RWPE2 (cell line): ENCODE measurements around the gene KNDC1.

ENCODE experiments used
- ATAC-seq: fragments of 200-7000 bp; cut with Tn5 transposase; 3 replicates; pipeline ENCODE4 v1.9.1; 2021; ENCODE audit warnings: low read depth
- DNase-seq: peaks from one replicate; pipeline ENCODE4 v3.0.0-alpha.2; 2020; ENCODE audit warnings: low spot score
- H3K27ac ChIP-seq: fragments of 450-650 bp; 2 replicates; pipeline ENCODE4 v1.5.1; 2017; ENCODE audit warnings: mild to moderate bottlenecking; ENCODE audit not compliant: poor library complexity, severe bottlenecking
- H3K27me3 ChIP-seq: fragments of 250-450 bp; sonication (Bioruptor Pico); 2 replicates; pipeline ENCODE4 v1.5.1; 2021; ENCODE audit warnings: mild to moderate bottlenecking, moderate library complexity; ENCODE audit not compliant: insufficient read depth, poor library complexity, severe bottlenecking
- H3K36me3 ChIP-seq: fragments of 250-450 bp; sonication (Bioruptor Pico); 2 replicates; pipeline ENCODE4 v1.5.1; 2020; ENCODE audit warnings: low read depth, mild to moderate bottlenecking, moderate library complexity
- H3K4me1 ChIP-seq: fragments of 250-450 bp; sonication (Bioruptor Pico); 2 replicates; pipeline ENCODE4 v1.5.1; 2021; ENCODE audit warnings: mild to moderate bottlenecking, moderate library complexity; ENCODE audit not compliant: insufficient read depth, poor library complexity, severe bottlenecking
- H3K4me3 ChIP-seq: fragments of 250-450 bp; sonication (Bioruptor Pico); 2 replicates; pipeline ENCODE4 v1.5.1; 2021; ENCODE audit warnings: mild to moderate bottlenecking, moderate library complexity; ENCODE audit not compliant: severe bottlenecking
- H3K9me3 ChIP-seq: fragments of 250-450 bp; sonication (Bioruptor Pico); 2 replicates; pipeline ENCODE4 v1.5.1; 2021; ENCODE audit warnings: mild to moderate bottlenecking, moderate library complexity; ENCODE audit not compliant: severe bottlenecking
- TF ChIP-seq, protein P1 (sequence below): fragments of 450-650 bp; IDR thresholded peaks from one replicate; pipeline ENCODE4 v1.5.1; 2017; ENCODE audit warnings: mild to moderate bottlenecking, moderate library complexity; ENCODE audit not compliant: poor library complexity, severe bottlenecking

Gene KNDC1

DNA sequence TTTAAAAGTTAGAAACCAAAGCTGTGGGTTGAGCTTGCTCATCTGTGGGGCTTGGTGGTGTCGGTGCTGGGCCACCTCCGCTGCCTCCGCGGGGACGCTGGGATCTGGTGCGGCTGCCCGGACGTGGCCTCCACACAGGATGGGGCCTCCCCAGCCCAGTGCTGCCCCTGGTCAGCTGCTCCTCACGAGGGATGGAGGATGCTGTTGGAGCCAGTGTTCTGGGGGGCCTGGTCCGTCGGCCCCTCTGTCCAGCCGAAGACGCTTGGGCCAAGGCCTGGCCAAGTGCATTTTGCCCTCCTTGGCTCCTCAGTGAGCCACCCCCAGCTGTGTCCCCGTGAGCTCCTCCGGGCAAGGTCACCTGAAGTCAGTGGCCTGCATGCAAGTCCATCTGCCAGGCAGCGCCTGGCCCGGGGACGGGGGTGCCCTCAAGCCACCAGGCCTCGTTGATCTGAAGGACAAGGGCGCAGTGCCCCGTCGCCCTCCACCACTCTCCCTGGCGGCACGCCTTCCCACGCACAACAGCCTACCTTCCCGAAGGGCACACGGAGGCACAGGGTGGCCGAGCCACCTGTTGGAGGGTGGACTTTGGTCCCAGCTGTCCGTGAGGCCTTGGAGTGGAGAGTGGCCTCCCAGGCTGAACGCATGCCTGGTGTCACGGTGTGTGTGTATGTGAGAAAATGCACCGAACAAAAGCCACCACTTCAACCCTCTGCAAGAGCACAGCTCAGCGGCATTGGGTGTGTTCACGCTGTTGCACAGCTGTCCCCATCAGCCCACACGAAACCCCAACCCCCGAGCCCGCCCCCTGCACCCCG is 27.3 kb downstream of the KNDC1 start:
- TF ChIP-seq, protein P1, sequence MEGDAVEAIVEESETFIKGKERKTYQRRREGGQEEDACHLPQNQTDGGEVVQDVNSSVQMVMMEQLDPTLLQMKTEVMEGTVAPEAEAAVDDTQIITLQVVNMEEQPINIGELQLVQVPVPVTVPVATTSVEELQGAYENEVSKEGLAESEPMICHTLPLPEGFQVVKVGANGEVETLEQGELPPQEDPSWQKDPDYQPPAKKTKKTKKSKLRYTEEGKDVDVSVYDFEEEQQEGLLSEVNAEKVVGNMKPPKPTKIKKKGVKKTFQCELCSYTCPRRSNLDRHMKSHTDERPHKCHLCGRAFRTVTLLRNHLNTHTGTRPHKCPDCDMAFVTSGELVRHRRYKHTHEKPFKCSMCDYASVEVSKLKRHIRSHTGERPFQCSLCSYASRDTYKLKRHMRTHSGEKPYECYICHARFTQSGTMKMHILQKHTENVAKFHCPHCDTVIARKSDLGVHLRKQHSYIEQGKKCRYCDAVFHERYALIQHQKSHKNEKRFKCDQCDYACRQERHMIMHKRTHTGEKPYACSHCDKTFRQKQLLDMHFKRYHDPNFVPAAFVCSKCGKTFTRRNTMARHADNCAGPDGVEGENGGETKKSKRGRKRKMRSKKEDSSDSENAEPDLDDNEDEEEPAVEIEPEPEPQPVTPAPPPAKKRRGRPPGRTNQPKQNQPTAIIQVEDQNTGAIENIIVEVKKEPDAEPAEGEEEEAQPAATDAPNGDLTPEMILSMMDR, result no peak
- H3K9me3 ChIP-seq, result no peaks in the 10 kb centered on the region
- no peak overlapping the region for H3K4me3 ChIP-seq
- no peak for ATAC-seq
- peaks cover 3% of the 10 kb centered on the region for H3K27me3 ChIP-seq
- no peak for DNase-seq
- no peaks in the 10 kb centered on the region for H3K4me1 ChIP-seq
- no peak overlapping the region for H3K27ac ChIP-seq
- no peaks in the 10 kb centered on the region for H3K36me3 ChIP-seq

DNA sequence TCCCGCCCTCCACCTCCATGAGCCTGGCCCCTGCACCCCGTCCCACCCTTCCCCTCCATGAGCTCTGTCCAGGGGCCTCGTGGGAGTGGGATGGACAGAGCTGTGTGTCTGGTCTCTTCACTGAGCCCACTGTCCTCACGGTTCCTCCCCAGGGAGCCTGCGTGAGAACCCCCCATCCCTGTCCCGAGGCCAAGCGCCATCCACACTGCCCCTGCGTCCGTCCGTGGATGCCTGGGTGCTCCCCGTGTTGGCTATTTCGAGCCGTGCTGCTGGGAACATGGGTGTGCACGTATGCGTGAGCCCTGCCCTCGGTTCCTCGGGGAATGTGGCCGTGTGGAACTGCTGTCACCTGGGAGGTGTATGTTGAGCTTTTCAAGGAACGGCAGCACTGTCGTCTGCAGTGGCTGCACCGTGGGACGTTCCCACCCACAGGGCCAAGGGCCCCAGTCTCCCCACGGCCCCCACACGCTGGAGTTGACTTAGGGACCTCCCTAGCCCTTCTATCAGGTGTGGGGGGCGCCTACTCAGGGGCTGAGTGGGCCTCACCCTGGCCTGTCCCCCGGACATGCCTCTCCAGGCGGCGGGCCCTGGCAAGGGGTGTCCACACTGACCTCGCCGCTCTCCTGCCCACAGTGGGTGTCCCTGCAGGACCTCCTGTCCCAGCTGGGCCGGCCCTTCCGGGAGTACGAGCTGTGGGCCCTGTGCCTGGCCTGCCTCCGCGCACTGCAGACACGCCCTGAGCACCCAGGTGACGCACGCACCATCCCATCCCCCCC is 28.1 kb downstream of the KNDC1 start:
- no peaks in the 10 kb centered on the region for H3K36me3 ChIP-seq
- no peaks in the 10 kb centered on the region for H3K9me3 ChIP-seq
- H3K4me3 ChIP-seq, result no peak overlapping the region
- ATAC-seq (no peak), DNase-seq (no peak)
- no peaks in the 10 kb centered on the region for H3K4me1 ChIP-seq
- no peak overlapping the region for H3K27ac ChIP-seq
- H3K27me3 ChIP-seq, result peaks cover 3% of the 10 kb centered on the region
- TF ChIP-seq, protein P1, result no peak

DNA sequence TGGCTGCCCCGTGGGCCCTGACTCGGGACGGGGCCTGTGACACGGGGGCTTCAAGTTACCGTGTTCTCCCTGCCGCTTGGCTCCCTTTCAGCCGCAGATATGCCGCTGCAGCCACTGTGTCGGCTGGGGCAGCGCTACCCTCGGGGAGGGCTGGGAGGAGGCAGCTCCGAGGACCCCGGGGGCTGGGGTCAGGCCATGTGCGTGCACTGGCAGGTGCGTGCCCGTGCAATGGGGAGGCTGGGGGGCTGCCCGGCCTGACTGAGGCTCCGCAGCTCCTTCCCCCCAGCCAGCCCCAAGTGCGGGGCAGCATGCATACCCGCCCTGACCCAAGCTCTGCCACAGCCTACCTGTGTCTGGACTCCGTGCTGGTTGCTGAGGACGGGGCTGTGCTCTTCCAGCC is 29.2 kb downstream of the KNDC1 start:
- ATAC-seq, result no peak
- no peak overlapping the region for H3K4me3 ChIP-seq
- TF ChIP-seq, protein P1, result no peak
- no peak overlapping the region for H3K27ac ChIP-seq
- H3K36me3 ChIP-seq, result no peaks in the 10 kb centered on the region
- no peaks in the 10 kb centered on the region for H3K9me3 ChIP-seq
- H3K4me1 ChIP-seq, result no peaks in the 10 kb centered on the region
- H3K27me3 ChIP-seq, result peaks cover 8% of the 10 kb centered on the region
- DNase-seq, result no peak

DNA sequence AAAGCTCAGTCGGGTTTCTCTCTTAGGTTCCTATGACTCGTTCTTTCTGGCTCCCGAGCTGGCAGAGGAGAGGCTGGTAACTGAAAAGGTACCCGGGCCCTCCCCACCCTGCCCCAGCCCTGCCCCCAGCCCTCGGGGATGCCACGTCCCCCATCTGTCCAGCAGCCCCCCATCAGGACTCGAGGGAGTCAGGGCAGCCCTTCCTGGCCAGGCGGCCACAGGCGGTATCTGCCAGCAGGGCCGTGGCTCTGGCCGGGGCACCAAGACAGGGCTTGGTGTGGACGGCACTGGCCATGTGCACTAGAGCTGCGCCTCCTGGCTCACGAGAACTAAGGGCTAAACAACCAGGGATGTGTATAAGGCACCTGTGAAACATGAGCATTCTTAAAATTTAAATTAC is 29.7 kb downstream of the KNDC1 start:
- Histone ChIP-seq H3K9me3 (no peaks in the 10 kb centered on the region), H3K4me3 (no peak overlapping the region), H3K36me3 (no peaks in the 10 kb centered on the region), H3K27ac (no peak overlapping the region), H3K4me1 (no peaks in the 10 kb centered on the region), H3K27me3 (peaks cover 8% of the 10 kb centered on the region)
- ATAC-seq (no peak), DNase-seq (no peak)
- TF ChIP-seq, protein P1, result no peak
